Trophoblast cell (in vitro differentiated cells and primary cell): Measurements from ENCODE around the gene NKX6-1.

Experiments used
- DNase-seq, 2 donors: peaks; one replicate each; pipeline ENCODE4 v3.0.0-alpha.2; 2016
- H2AFZ ChIP-seq: 2 replicates; pipeline ENCODE4 v1.6.1; 2013; ENCODE audit warnings: low read length, moderate library complexity, mild to moderate bottlenecking; ENCODE audit not compliant: insufficient read depth, poor library complexity
- H2AK5ac ChIP-seq: 2 replicates; pipeline ENCODE4 v1.6.1; 2013; ENCODE audit warnings: mild to moderate bottlenecking, low read length
- H2BK120ac ChIP-seq: 2 replicates; pipeline ENCODE4 v1.6.1; 2013; ENCODE audit warnings: low read length, mild to moderate bottlenecking, moderate library complexity; ENCODE audit not compliant: insufficient read depth, poor library complexity
- H2BK12ac ChIP-seq: 2 replicates; pipeline ENCODE4 v1.6.1; 2013; ENCODE audit warnings: mild to moderate bottlenecking, low read length, moderate library complexity
- H2BK5ac ChIP-seq: 2 replicates; pipeline ENCODE4 v1.6.1; 2013; ENCODE audit warnings: low read length, low read depth, moderate library complexity, mild to moderate bottlenecking; ENCODE audit not compliant: poor library complexity
- H3K14ac ChIP-seq: 2 replicates; pipeline ENCODE4 v1.6.1; 2013; ENCODE audit warnings: mild to moderate bottlenecking, low read length
- H3K18ac ChIP-seq: 2 replicates; pipeline ENCODE4 v1.6.1; 2013; ENCODE audit warnings: mild to moderate bottlenecking, low read length
- H3K23ac ChIP-seq: 2 replicates; pipeline ENCODE4 v1.6.1; 2013; ENCODE audit warnings: low read length
- H3K27ac ChIP-seq: 2 replicates; pipeline ENCODE4 v1.5.1; 2013; ENCODE audit warnings: low read depth, mild to moderate bottlenecking, inconsistent platforms, low read length, moderate library complexity
- H3K27me3 ChIP-seq: 2 replicates; pipeline ENCODE4 v1.6.1; 2013; ENCODE audit warnings: inconsistent platforms, mild to moderate bottlenecking, low read length, moderate library complexity; ENCODE audit not compliant: insufficient read depth
- H3K36me3 ChIP-seq, 2 experiments: 1 replicate in 1 of 2; 2 replicates in 1 of 2; pipeline ENCODE4 v1.6.1; 2013; ENCODE audit warnings: low read length in 2 of 2, mild to moderate bottlenecking in 2 of 2, moderate library complexity in 1 of 2; ENCODE audit not compliant: insufficient read depth in 2 of 2, control insufficient read depth in 1 of 2
- H3K4ac ChIP-seq: 2 replicates; pipeline ENCODE4 v1.6.1; 2013; ENCODE audit warnings: low read depth, mild to moderate bottlenecking, low read length, moderate library complexity
- H3K4me1 ChIP-seq, 2 experiments: 1 replicate in 1 of 2; 2 replicates in 1 of 2; pipeline ENCODE4 v1.6.1; 2013; ENCODE audit warnings: low read length in 2 of 2, mild to moderate bottlenecking in 2 of 2, moderate library complexity in 1 of 2; ENCODE audit not compliant: insufficient read depth in 2 of 2, control insufficient read depth in 1 of 2
- H3K4me2 ChIP-seq: 2 replicates; pipeline ENCODE4 v1.6.1; 2013; ENCODE audit warnings: inconsistent platforms, mild to moderate bottlenecking, low read length, moderate library complexity
- H3K4me3 ChIP-seq: 2 replicates; pipeline ENCODE4 v1.5.1; 2013; ENCODE audit warnings: mild to moderate bottlenecking, low read depth, low read length, inconsistent platforms
- H3K79me1 ChIP-seq: one replicate; pipeline ENCODE4 v1.6.1; 2013; ENCODE audit warnings: low read length
- H3K79me2 ChIP-seq: 2 replicates; pipeline ENCODE4 v1.6.1; 2013; ENCODE audit warnings: low read length, mild to moderate bottlenecking; ENCODE audit not compliant: control insufficient read depth, insufficient read depth, poor library complexity
- H3K9ac ChIP-seq: 2 replicates; pipeline ENCODE4 v1.6.1; 2013; ENCODE audit warnings: mild to moderate bottlenecking, low read length
- H3K9me3 ChIP-seq: 2 replicates; pipeline ENCODE4 v1.6.1; 2013; ENCODE audit warnings: low read depth, mild to moderate bottlenecking, control low read depth, inconsistent platforms, low read length; ENCODE audit not compliant: insufficient read depth
- H4K12ac ChIP-seq: 2 replicates; pipeline ENCODE4 v1.6.1; 2013; ENCODE audit warnings: low read depth, mild to moderate bottlenecking, low read length, moderate library complexity
- H4K8ac ChIP-seq: 2 replicates; pipeline ENCODE4 v1.6.1; 2013; ENCODE audit warnings: low read depth, mild to moderate bottlenecking, low read length, moderate library complexity
- H4K91ac ChIP-seq: one replicate; pipeline ENCODE4 v1.6.1; 2013; ENCODE audit warnings: low read depth, mild to moderate bottlenecking, low read length, moderate library complexity
- WGBS: extraction: QIAGEN DNeasy Blood & Tissue Kit; methylation state at CpG from one replicate; pipeline ENCODE4 v1.1.7; 2013; ENCODE audit warnings: missing lambda C conversion rate; ENCODE audit not compliant: insufficient read length, insufficient coverage; ENCODE audit errors: extremely low coverage; 5-methylcytosine and 5-hydroxymethylcytosine counted together

NKX6-1 gene

GRCh38 chr4:84494076-84494475 is 5.0 kb downstream of the NKX6-1 start:
- H2BK120ac ChIP-seq: no peak overlapping the region
- no peak overlapping the region for H3K14ac ChIP-seq
- no peak overlapping the region for H2BK5ac ChIP-seq
- no peak overlapping the region for H2AFZ ChIP-seq
- WGBS: no CpG with 5 or more reads among the region's 2 CpGs
- H4K8ac ChIP-seq: no peak overlapping the region
- H3K4me3 ChIP-seq: no peak overlapping the region
- H3K4ac ChIP-seq: no peak overlapping the region
- peaks cover 72% of the 10 kb centered on the region for H3K27me3 ChIP-seq
- no peak overlapping the region for H4K12ac ChIP-seq
- no peaks in the 10 kb centered on the region for H3K36me3 ChIP-seq
- H3K23ac ChIP-seq: no peak overlapping the region
- peaks cover 20 to 27% of the 10 kb centered on the region in 2 experiments for H3K4me1 ChIP-seq
- peak in 1 of 2 donors; percentile 15 for DNase-seq
- H4K91ac ChIP-seq: no peak overlapping the region
- H3K18ac ChIP-seq: no peak overlapping the region
- no peak overlapping the region for H3K27ac ChIP-seq
- H2AK5ac ChIP-seq: no peak overlapping the region
- H3K9me3 ChIP-seq: peaks cover 12% of the 10 kb centered on the region
- H3K4me2 ChIP-seq: no peak overlapping the region
- H2BK12ac ChIP-seq: no peak overlapping the region
- H3K79me2 ChIP-seq: no peaks in the 10 kb centered on the region
- no peaks in the 10 kb centered on the region for H3K79me1 ChIP-seq
- no peak overlapping the region for H3K9ac ChIP-seq

GRCh38 chr4:84493092-84493850 is 5.8 kb downstream of the NKX6-1 start:
- peaks cover 9% of the 10 kb centered on the region for H3K9me3 ChIP-seq
- H3K27me3 ChIP-seq: peaks cover 68% of the 10 kb centered on the region
- H4K12ac ChIP-seq: no peak overlapping the region
- H3K23ac ChIP-seq: no peak overlapping the region
- peak in 1 of 2 donors; percentile 47 for DNase-seq
- H4K8ac ChIP-seq: no peak overlapping the region
- H2BK12ac ChIP-seq: no peak overlapping the region
- no peak overlapping the region for H2BK5ac ChIP-seq
- H3K4me3 ChIP-seq: no peak overlapping the region
- no peak overlapping the region for H2AK5ac ChIP-seq
- H3K14ac ChIP-seq: no peak overlapping the region
- no peaks in the 10 kb centered on the region for H3K79me2 ChIP-seq
- H3K27ac ChIP-seq: no peak overlapping the region
- H3K36me3 ChIP-seq: no peaks in the 10 kb centered on the region
- H3K4ac ChIP-seq: no peak overlapping the region
- peaks cover 14 to 22% of the 10 kb centered on the region in 2 experiments for H3K4me1 ChIP-seq
- H3K79me1 ChIP-seq: no peaks in the 10 kb centered on the region
- H2BK120ac ChIP-seq: no peak overlapping the region
- no peak overlapping the region for H3K18ac ChIP-seq
- H4K91ac ChIP-seq: no peak overlapping the region
- no peak overlapping the region for H2AFZ ChIP-seq
- peak overlapping the region; percentile 40 for H3K4me2 ChIP-seq
- no CpG with 5 or more reads among the region's 62 CpGs for WGBS
- H3K9ac ChIP-seq: no peak overlapping the region

GRCh38 chr4:84492737-84493091 is 6.4 kb downstream of the NKX6-1 start:
- H4K12ac ChIP-seq: no peak overlapping the region
- no peak overlapping the region for H2AFZ ChIP-seq
- no peak for DNase-seq
- no peak overlapping the region for H3K4me3 ChIP-seq
- H3K79me2 ChIP-seq: no peaks in the 10 kb centered on the region
- no peak overlapping the region for H2AK5ac ChIP-seq
- H3K23ac ChIP-seq: no peak overlapping the region
- no peak overlapping the region for H2BK120ac ChIP-seq
- H3K18ac ChIP-seq: no peak overlapping the region
- H3K27me3 ChIP-seq: peaks cover 65% of the 10 kb centered on the region
- H3K79me1 ChIP-seq: no peaks in the 10 kb centered on the region
- WGBS: no CpG with 5 or more reads among the region's 28 CpGs
- H3K9ac ChIP-seq: no peak overlapping the region
- H3K4me2 ChIP-seq: peak overlapping the region; percentile 40
- H3K9me3 ChIP-seq: peaks cover 7% of the 10 kb centered on the region
- H3K36me3 ChIP-seq: no peaks in the 10 kb centered on the region
- H3K4me1 ChIP-seq: peaks cover 10 to 16% of the 10 kb centered on the region in 2 experiments
- no peak overlapping the region for H4K8ac ChIP-seq
- no peak overlapping the region for H3K27ac ChIP-seq
- H3K4ac ChIP-seq: no peak overlapping the region
- H3K14ac ChIP-seq: no peak overlapping the region
- no peak overlapping the region for H4K91ac ChIP-seq
- H2BK5ac ChIP-seq: no peak overlapping the region
- H2BK12ac ChIP-seq: no peak overlapping the region

DNA sequence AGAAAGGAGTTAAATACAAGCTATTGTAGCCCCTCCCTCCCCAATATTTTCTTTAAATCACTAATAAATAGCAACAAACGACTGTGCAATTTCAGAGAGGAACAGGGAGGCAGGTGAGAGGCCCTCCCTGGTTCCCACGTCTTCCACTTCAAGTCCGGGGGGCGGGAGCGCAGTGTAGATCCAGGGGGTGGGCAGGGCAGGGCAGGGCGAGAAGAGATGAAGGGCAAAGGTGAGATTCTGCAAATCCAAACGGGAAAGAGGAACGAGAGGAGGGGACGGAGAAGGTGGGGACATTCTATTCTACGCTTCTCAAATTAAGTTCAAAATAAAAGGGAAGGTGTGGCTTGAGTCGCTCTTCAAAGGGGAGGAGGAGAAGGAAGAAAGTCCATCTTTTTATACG is 6.8 kb downstream of the NKX6-1 start:
- no peaks in the 10 kb centered on the region for H3K36me3 ChIP-seq
- H3K9ac ChIP-seq: no peak overlapping the region
- H3K14ac ChIP-seq: no peak overlapping the region
- H3K4me1 ChIP-seq: peaks cover 8 to 13% of the 10 kb centered on the region in 2 experiments
- no peak overlapping the region for H3K23ac ChIP-seq
- H3K4me2 ChIP-seq: no peak overlapping the region
- H4K12ac ChIP-seq: no peak overlapping the region
- no CpG with 5 or more reads among the region's 12 CpGs for WGBS
- DNase-seq: no peak
- H3K4me3 ChIP-seq: no peak overlapping the region
- no peak overlapping the region for H4K8ac ChIP-seq
- no peaks in the 10 kb centered on the region for H3K79me1 ChIP-seq
- no peaks in the 10 kb centered on the region for H3K79me2 ChIP-seq
- no peak overlapping the region for H2BK120ac ChIP-seq
- peaks cover 61% of the 10 kb centered on the region for H3K27me3 ChIP-seq
- H2AFZ ChIP-seq: no peak overlapping the region
- no peak overlapping the region for H3K18ac ChIP-seq
- no peak overlapping the region for H3K27ac ChIP-seq
- H2BK12ac ChIP-seq: no peak overlapping the region
- H3K9me3 ChIP-seq: peaks cover 7% of the 10 kb centered on the region
- no peak overlapping the region for H2AK5ac ChIP-seq
- no peak overlapping the region for H2BK5ac ChIP-seq
- no peak overlapping the region for H4K91ac ChIP-seq
- no peak overlapping the region for H3K4ac ChIP-seq
